HCT116 (cell line): ENCODE results near the gene PARVA. TPM values are rescaled to one million over a fixed set of nuclear protein-coding genes. Genes with fewer than 3 reads are reported as not detected.

Experiments used
- ATAC-seq: fragments of 200-7000 bp; cut with Tn5 transposase; 2 replicates; pipeline ENCODE4 v1.9.1; 2020; ENCODE audit warnings: mild to moderate bottlenecking, moderate library complexity
- BruUV-seq: library from RNA; stranded (reverse); fragments of 400-500 nt; replicated peaks from 2 replicates; lab custom pipeline; 2021; lab: Mats Ljungman, UMichigan
- CTCF ChIA-PET: fragments of 300-600 bp; sonication (Branson Sonifier 250); formaldehyde crosslinking; loops from one replicate; lab custom pipeline; 2021; ENCODE audit warnings: antibody characterized with exemption; lab: Charles Lee
- POLR2A ChIA-PET: fragments of 300-600, 350-600 bp; sonication (Branson Sonifier 250); formaldehyde crosslinking; loops from one replicate; lab custom pipeline; 2021; ENCODE audit warnings: antibody characterized with exemption; lab: Charles Lee
- RAD21 ChIA-PET, 2 experiments: fragments of 300-600 bp; sonication (Branson Sonifier 250); formaldehyde crosslinking; loops; one replicate each; lab custom pipeline; 2023; ENCODE audit warnings: low total read pairs in 2 of 2; ENCODE audit not compliant: uncharacterized antibody in 2 of 2, unreplicated experiment in 2 of 2, low non-redundant PET in 1 of 2; lab: Charles Lee
- DNase-seq: peaks from one replicate; pipeline ENCODE4 v3.0.0-alpha.2; 2010; ENCODE audit warnings: low read depth, low spot score
- H2AFZ ChIP-seq: fragments of 200-600 bp; shearing (Covaris generic), sonication (generic); 2 replicates; pipeline ENCODE4 v1.6.1; 2017; ENCODE audit warnings: low read depth, mixed run types, mixed read lengths, antibody characterized with exemption, low read length; ENCODE audit not compliant: poor library complexity, severe bottlenecking
- H3K27ac ChIP-seq: 2 replicates; pipeline ENCODE4 v1.5.1; 2012; ENCODE audit warnings: low read depth, low read length
- H3K27me3 ChIP-seq: fragments of 200-600 bp; sonication (generic); 2 replicates; pipeline ENCODE4 v1.6.1; 2016; ENCODE audit warnings: mixed run types, low read length, mixed read lengths; ENCODE audit not compliant: insufficient read depth
- H3K36me3 ChIP-seq, 2 experiments: fragments of 200-500 bp in 1 of 2; fragments of 200-600 bp in 1 of 2; sonication (Bioruptor generic) in 1 of 2; sonication (generic) in 1 of 2; 2 replicates each; pipeline versions ENCODE4 v1.5.1 to v1.6.1; 2014 to 2016; ENCODE audit warnings: low read length in 2 of 2, inconsistent platforms in 1 of 2, mixed read lengths in 1 of 2, mixed run types in 1 of 2; ENCODE audit not compliant: insufficient read depth in 2 of 2, control insufficient read depth in 1 of 2
- H3K4me1 ChIP-seq, 2 experiments: fragments of 200-600 bp in 1 of 2; sonication (generic) in 1 of 2; 2 replicates each; pipeline versions ENCODE4 v1.5.1 to v1.6.1; 2012 to 2017; ENCODE audit warnings: low read length in 2 of 2, inconsistent platforms in 1 of 2, mild to moderate bottlenecking in 1 of 2, mixed read lengths in 1 of 2, mixed run types in 1 of 2, moderate library complexity in 1 of 2; ENCODE audit not compliant: insufficient read depth in 2 of 2, control insufficient read depth in 1 of 2
- H3K4me2 ChIP-seq: fragments of 200-600 bp; sonication (generic); 2 replicates; pipeline ENCODE4 v1.6.1; 2017; ENCODE audit warnings: mixed run types, low read length, mixed read lengths
- H3K4me3 ChIP-seq, 2 experiments: fragments of 200-600 bp in 1 of 2; sonication (generic) in 1 of 2; replicated peaks in 1 of 2; 2 replicates each; pipeline ENCODE4 v1.5.1; 2011 to 2016; ENCODE audit warnings: low read length in 2 of 2, control low read depth in 1 of 2, low read depth in 1 of 2, mild to moderate bottlenecking in 1 of 2, mixed read lengths in 1 of 2, mixed run types in 1 of 2
- H3K79me2 ChIP-seq: fragments of 200-600 bp; sonication (generic); 2 replicates; pipeline ENCODE4 v1.6.1; 2017; ENCODE audit warnings: mild to moderate bottlenecking, mixed run types, low read length, moderate library complexity, mixed read lengths; ENCODE audit not compliant: insufficient read depth
- H3K9ac ChIP-seq: fragments of 200-600 bp; sonication (generic); 2 replicates; pipeline ENCODE4 v1.6.1; 2016; ENCODE audit warnings: low read length, mixed read lengths
- H3K9me2 ChIP-seq: fragments of 200-600 bp; sonication (generic), shearing (Covaris generic); 2 replicates; pipeline ENCODE4 v1.6.1; 2017; ENCODE audit warnings: mixed run types, mild to moderate bottlenecking, moderate library complexity; ENCODE audit not compliant: insufficient read depth
- H3K9me3 ChIP-seq, 2 experiments: fragments of 200-500 bp in 1 of 2; fragments of 200-600 bp in 1 of 2; sonication (Bioruptor generic) in 1 of 2; sonication (generic) in 1 of 2; 2 replicates each; pipeline ENCODE4 v1.6.1; 2014 to 2017; ENCODE audit warnings: low read length in 2 of 2, mixed read lengths in 2 of 2, inconsistent platforms in 1 of 2, low read depth in 1 of 2, mild to moderate bottlenecking in 1 of 2, mixed run types in 1 of 2, moderate library complexity in 1 of 2; ENCODE audit not compliant: control insufficient read depth in 1 of 2, insufficient read depth in 1 of 2
- H4K20me1 ChIP-seq: fragments of 200-600 bp; sonication (generic), shearing (Covaris generic); 2 replicates; pipeline ENCODE4 v1.6.1; 2017; ENCODE audit warnings: mixed run types, mild to moderate bottlenecking, moderate library complexity; ENCODE audit not compliant: insufficient read depth
- CBX3 ChIP-seq: IDR thresholded peaks from 2 replicates; pipeline ENCODE4 v1.6.1; 2012; ENCODE audit warnings: low read depth
- CEBPB ChIP-seq: IDR thresholded peaks from 2 replicates; pipeline ENCODE4 v1.6.1; 2012; ENCODE audit warnings: low read depth
- CTCF ChIP-seq, 3 experiments: fragments of 200-600 bp in 1 of 3; sonication (generic) in 1 of 3; IDR thresholded peaks in 2 of 3; conservative IDR thresholded peaks in 1 of 3; 2 replicates each; pipeline ENCODE4 v1.5.1; 2012 to 2017; ENCODE audit warnings: low read depth in 2 of 3, low read length in 2 of 3, antibody characterized with exemption in 1 of 3, borderline replicate concordance in 1 of 3, control low read depth in 1 of 3, mild to moderate bottlenecking in 1 of 3, mixed read lengths in 1 of 3, mixed run types in 1 of 3, moderate library complexity in 1 of 3; ENCODE audit not compliant: insufficient read depth in 1 of 3
- EGR1 ChIP-seq: IDR thresholded peaks from 2 replicates; pipeline ENCODE4 v1.6.1; 2012; ENCODE audit warnings: low read depth
- EZH2phosphoT487 ChIP-seq: fragments of 200-600 bp; IDR thresholded peaks from 2 replicates; pipeline ENCODE4 v1.6.1; 2018; ENCODE audit warnings: antibody characterized with exemption, borderline replicate concordance
- FOSL1 ChIP-seq: IDR thresholded peaks from 2 replicates; pipeline ENCODE4 v1.6.1; 2012; ENCODE audit warnings: low read depth
- JUND ChIP-seq: IDR thresholded peaks from 2 replicates; pipeline ENCODE4 v1.6.1; 2012
- POLR2A ChIP-seq: IDR thresholded peaks from 2 replicates; pipeline ENCODE4 v1.7.0; 2011; ENCODE audit warnings: borderline replicate concordance; ENCODE audit not compliant: insufficient read depth, insufficient read length; ENCODE audit errors: extremely low read depth
- SIN3A ChIP-seq: IDR thresholded peaks from 2 replicates; pipeline ENCODE4 v1.6.1; 2012; ENCODE audit warnings: low read depth
- SP1 ChIP-seq: IDR thresholded peaks from 2 replicates; pipeline ENCODE4 v1.6.1; 2012; ENCODE audit warnings: low read depth
- SRF ChIP-seq: IDR thresholded peaks from 2 replicates; pipeline ENCODE4 v1.6.1; 2012; ENCODE audit warnings: low read depth
- YY1 ChIP-seq: IDR thresholded peaks from 2 replicates; pipeline ENCODE4 v1.6.1; 2011; ENCODE audit warnings: low read length, low read depth, moderate library complexity, mild to moderate bottlenecking; ENCODE audit not compliant: insufficient replicate concordance; ENCODE audit errors: extremely low read depth
- ZBTB33 ChIP-seq: IDR thresholded peaks from 2 replicates; pipeline ENCODE4 v1.6.1; 2011; ENCODE audit warnings: mild to moderate bottlenecking, low read length, moderate library complexity; ENCODE audit not compliant: insufficient replicate concordance; ENCODE audit errors: extremely low read depth
- ZNF274 ChIP-seq: fragments of 200-500 bp; sonication (Bioruptor generic); IDR thresholded peaks from 2 replicates; pipeline ENCODE4 v1.6.1; 2014; ENCODE audit warnings: mild to moderate bottlenecking, low read depth, low read length, inconsistent platforms
- intact Hi-C: fragments of 100-400 bp; cut with micrococcal nuclease; formaldehyde crosslinking; loops from 2 replicates; pipeline ENCODE4 v1.10.0; 2022
- total RNA-seq: library from RNA; stranded (reverse); gene quantifications from one replicate; pipeline ENCODE4 v1.2.1, GENCODE V29; 2021; ENCODE audit not compliant: unreplicated experiment
- TF ChIP-seq, protein P1 (sequence below): IDR thresholded peaks from 2 replicates; pipeline ENCODE4 v1.6.1; 2012

PARVA gene
- total RNA-seq, 1 experiment from 2014 or later = 18.4 TPM

DNA sequence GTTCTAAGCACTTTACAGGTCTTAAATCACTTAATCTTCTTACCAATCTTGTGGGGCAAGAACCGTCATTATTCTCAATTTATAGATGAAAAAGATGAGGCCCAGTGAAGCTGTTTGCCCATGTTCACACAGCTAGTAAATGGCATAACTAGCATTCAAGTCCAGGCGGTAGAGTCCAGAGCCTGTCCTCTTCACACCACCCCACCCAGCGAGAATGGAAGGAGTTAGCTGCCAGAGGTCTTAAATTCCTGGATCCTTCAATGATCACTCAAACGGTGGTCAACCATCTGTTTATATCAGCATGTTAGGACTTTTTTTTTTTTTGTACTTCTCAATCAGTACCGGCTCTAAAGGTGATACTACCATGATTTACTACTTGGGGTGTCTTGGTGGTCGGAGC, 43.3 kb downstream of the PARVA start:
- Histone ChIP-seq H3K4me1 (peaks cover 0 to 8% of the 10 kb centered on the region in 2 experiments; a peak in 1 of 4 replicates), H3K9ac (no peak overlapping the region), H3K4me3 (no peak overlapping the region), H3K27me3 (no peaks in the 10 kb centered on the region), H3K36me3 (no peaks in the 10 kb centered on the region), H2AFZ (no peak overlapping the region), H3K9me3 (no peaks in the 10 kb centered on the region), H4K20me1 (no peaks in the 10 kb centered on the region), H3K27ac (no peak overlapping the region), H3K79me2 (no peaks in the 10 kb centered on the region; the same call in 1 of the 2 replicates), H3K4me2 (no peak overlapping the region), H3K9me2 (no peaks in the 10 kb centered on the region)
- intact Hi-C loops = no loop called here
- ATAC-seq (no peak), DNase-seq (no peak)
- no peak for TF ChIP-seq SRF
- no peak for TF ChIP-seq POLR2A
- no peak for TF ChIP-seq YY1
- no peak for TF ChIP-seq SP1
- no peak for TF ChIP-seq CTCF (IDR thresholded peaks at IDR 0.05 in 2 of 3, conservative IDR thresholded peaks at IDR 0.05 in 1 of 3; ENCODE audit: borderline replicate concordance in 1 of 3, insufficient read depth in 1 of 3, low read depth in 2 of 3, low read length in 2 of 3)
- no peak for TF ChIP-seq CEBPB
- ChIA-PET POLR2A (no interaction called here), RAD21 (no interaction called here), CTCF (interaction anchor here (1.4 kb wide), 1 partner anchor 9 kb away, joined by 3 read pairs; no protein-coding TSS in a partner anchor)
- BruUV-seq = no TSS peak

GRCh38 chr11:12421386-12421785, 44.0 kb downstream of the PARVA start:
- Histone ChIP-seq H3K36me3 (no peaks in the 10 kb centered on the region), H3K4me2 (no peak overlapping the region), H4K20me1 (no peaks in the 10 kb centered on the region), H3K4me1 (peaks cover 0 to 8% of the 10 kb centered on the region in 2 experiments; a peak in 1 of 4 replicates), H3K9me2 (no peaks in the 10 kb centered on the region), H3K4me3 (no peak overlapping the region), H3K9me3 (no peaks in the 10 kb centered on the region), H3K27ac (no peak overlapping the region), H3K9ac (no peak overlapping the region), H3K27me3 (no peaks in the 10 kb centered on the region), H2AFZ (no peak overlapping the region), H3K79me2 (no peaks in the 10 kb centered on the region; the same call in 1 of the 2 replicates)
- ATAC-seq (no peak), DNase-seq (no peak)
- CTCF ChIA-PET = no interaction called here
- intact Hi-C loops = no loop called here
- POLR2A ChIA-PET = no interaction called here
- RAD21 ChIA-PET = no interaction called here
- no TSS peak for BruUV-seq
- no peak for TF ChIP-seq SP1
- no peak for TF ChIP-seq FOSL1
- no peak for TF ChIP-seq SIN3A
- TF ChIP-seq JUND = no peak
- TF ChIP-seq SRF = no peak
- TF ChIP-seq EGR1 = no peak
- TF ChIP-seq, protein P1, sequence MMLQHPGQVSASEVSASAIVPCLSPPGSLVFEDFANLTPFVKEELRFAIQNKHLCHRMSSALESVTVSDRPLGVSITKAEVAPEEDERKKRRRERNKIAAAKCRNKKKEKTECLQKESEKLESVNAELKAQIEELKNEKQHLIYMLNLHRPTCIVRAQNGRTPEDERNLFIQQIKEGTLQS = no peak
- no peak for TF ChIP-seq ZBTB33
- TF ChIP-seq CBX3 = no peak
- TF ChIP-seq ZNF274 = no peak
- TF ChIP-seq EZH2phosphoT487 = no peak
